CD4-positive, alpha-beta T cell treated with Interleukin-15 for 4 hours (primary cell): ENCODE data around the gene ASIC3.

Experiments
- DNase-seq: peaks from one replicate; pipeline ENCODE4 v3.0.0-alpha.2; 2020; ENCODE audit warnings: low spot score

The ASIC3 gene

GRCh38 chr7:151070574-151070960 is 22.2 kb downstream of the ASIC3 start:
- DNase-seq, result no peak

GRCh38 chr7:151071032-151071866 is 22.9 kb downstream of the ASIC3 start:
- no peak for DNase-seq

- no peak for DNase-seq
Measured at GRCh38 chr7:151073990-151074389, 25.7 kb downstream of the ASIC3 start.

- DNase-seq, result no peak
Measured at GRCh38 chr7:151074817-151075661, 26.7 kb downstream of the ASIC3 start.

GRCh38 chr7:151075662-151075971 is 27.3 kb downstream of the ASIC3 start:
- DNase-seq, result no peak

DNA sequence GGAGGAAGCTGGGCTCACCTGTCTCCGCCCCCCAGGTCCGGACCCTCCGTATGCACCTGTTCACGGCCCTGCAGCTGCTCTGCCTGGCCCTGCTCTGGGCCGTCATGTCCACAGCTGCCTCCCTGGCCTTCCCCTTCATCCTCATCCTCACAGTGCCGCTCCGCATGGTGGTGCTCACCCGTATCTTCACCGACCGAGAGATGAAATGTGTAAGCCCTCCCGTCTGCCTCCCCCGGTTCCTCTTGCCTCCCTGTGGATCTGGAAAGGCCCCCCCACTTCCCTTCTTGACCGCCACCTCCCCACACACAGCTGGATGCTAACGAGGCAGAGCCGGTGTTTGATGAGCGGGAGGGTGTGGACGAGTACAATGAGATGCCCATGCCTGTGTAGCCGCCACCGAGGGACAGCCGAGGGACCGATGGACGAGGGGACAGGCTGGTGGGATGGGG is 27.7 kb downstream of the ASIC3 start:
- no peak for DNase-seq

GRCh38 chr7:151076863-151077704 is 28.8 kb downstream of the ASIC3 start:
- DNase-seq, result no peak

DNA sequence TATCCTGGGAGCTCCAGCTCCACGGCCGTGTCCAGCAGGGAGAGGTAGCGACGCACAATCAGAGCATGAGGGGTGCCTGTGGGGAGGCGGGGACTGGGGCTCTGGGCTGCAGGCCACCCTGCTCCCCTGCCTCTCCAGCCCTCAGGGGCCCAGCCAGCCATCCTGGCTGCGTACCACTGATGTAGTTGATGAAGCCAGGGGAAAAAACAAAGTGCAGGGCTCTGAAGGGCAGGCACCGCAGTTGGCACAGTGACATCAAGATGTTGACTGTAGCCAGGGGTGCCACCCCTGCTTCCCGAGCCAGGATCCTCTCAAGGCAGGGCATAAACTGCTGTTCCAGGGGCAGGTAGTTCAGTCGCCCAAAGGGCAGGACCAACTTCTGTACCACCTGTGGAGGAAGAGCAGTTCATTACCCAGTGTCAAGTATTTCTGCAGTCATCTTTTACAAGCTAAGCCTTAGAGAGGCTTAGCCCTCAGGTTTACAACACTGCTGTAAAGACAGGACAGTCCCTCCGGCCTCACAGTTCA is 29.4 kb downstream of the ASIC3 start:
- no peak for DNase-seq

- no peak for DNase-seq
Measured at GRCh38 chr7:151078233-151079040, 30.1 kb downstream of the ASIC3 start.

- DNase-seq, result no peak
Measured at GRCh38 chr7:151079199-151079910, 31.0 kb downstream of the ASIC3 start.

- DNase-seq, result no peak
Measured at GRCh38 chr7:151080067-151080521, 31.8 kb downstream of the ASIC3 start.

GRCh38 chr7:151080522-151081169 is 32.3 kb downstream of the ASIC3 start, which contains the start of gene FASTK:
FASTK (minus strand) TSS chr7:151080809; CDS start chr7:151080766, 43 bp downstream.
- peak; percentile 87 for DNase-seq

DNA sequence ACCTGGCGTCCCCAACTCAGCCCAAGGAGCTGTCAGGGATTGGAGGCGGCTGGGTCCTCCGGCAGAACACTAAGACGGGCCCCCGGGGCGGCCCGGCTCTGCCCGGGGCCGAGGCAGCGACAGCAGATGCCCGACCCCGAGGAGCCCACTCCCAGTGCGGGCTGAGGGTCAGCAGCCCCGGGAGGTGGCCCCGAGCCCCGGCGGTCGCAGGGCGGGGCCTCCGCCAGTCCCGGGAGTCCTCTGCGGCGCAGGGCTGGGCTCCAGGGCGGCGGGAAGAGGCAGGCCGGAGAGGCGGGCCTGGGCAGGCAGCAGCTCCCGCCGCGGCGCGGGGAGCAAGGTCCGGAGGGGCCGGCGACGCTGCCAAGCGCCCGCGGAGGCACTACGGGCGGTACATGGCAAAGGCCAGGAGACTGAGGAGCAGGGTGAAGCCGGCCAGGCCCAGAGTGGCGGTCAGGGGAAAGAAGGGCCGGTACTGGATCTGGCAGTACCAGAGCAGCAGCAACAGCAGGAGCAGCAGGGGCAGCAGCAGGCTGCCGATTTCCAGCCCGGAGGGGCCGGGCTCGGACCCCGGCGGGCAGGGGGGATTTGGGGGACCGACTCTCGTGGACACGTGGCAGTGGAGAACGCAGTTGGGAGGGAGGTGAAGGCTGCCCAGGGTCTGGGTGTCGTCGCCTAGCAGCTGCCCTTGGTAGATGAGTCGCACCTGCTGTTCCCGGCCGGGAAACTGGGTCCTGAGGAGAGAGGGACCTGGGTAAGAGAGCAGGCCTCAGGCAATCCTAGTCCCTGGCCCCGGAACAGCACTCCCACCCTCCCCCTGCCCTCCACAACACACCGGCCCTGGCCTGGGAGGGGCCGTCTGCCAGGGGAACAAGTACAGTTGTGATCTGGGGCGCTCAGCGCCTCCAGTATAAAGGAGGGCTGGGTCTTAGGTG is 33.1 kb downstream of the ASIC3 start:
- DNase-seq, result no peak

- DNase-seq, result no peak
Measured at GRCh38 chr7:151082141-151083070, 34.1 kb downstream of the ASIC3 start.

GRCh38 chr7:151083071-151083823 is 34.9 kb downstream of the ASIC3 start, which contains the start of gene TMUB1:
TMUB1 (minus strand) TSS chr7:151083493; CDS start chr7:151082563, 930 bp downstream.
- DNase-seq, result peak; percentile 84

DNA sequence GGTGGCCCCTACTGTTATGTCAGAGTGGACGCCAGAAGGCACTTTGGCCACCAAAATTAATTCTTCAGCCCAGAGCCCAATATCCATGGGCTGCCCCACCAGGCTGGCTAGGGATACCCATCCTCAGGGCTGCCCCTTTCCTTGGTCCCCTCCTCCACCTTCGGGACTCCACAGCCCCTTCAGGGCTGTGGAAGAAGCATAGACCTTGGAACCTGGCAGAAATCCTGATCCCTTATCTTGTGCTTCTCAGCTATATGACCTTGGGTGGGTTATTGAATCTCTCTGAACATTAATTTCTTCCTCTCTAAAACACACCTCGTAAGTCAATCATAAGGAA is 35.5 kb downstream of the ASIC3 start:
- no peak for DNase-seq

DNA sequence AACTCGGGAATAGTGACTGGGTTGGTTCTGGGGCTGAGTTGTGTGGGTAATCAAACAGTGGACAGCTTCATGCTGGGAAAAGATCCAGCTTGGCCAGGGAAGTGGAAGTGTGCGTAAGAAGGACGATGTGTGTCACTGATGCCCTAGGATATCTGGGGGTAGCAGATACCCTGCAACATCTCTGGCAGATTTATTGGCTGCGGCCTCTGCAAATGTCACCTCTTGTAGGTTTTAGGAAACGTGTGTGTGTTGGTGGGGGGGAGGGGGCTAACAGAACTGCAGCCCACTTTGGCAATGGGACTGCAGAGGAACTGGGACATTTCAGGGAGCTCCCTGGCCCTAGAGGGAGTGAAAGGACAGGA is 37.0 kb downstream of the ASIC3 start:
- no peak for DNase-seq
